Loucy (cell line): ENCODE measurements around the gene APLF.

Experiments
- CTCF ChIP-seq: fragments of 200-600 bp; sonication (generic); conservative IDR thresholded peaks from 2 replicates; pipeline ENCODE4 v1.5.1; 2014; ENCODE audit warnings: mild to moderate bottlenecking, antibody characterized with exemption, low read length
- EZH2phosphoT487 ChIP-seq: fragments of 200-600 bp; IDR thresholded peaks from 2 replicates; pipeline ENCODE4 v1.6.1; 2018; ENCODE audit warnings: antibody characterized with exemption, mild to moderate bottlenecking, moderate library complexity, borderline replicate concordance

- TF ChIP-seq CTCF (no peak), EZH2phosphoT487 (no peak)
Observed at GRCh38 chr2:68428746-68429145, 38.6 kb upstream of the APLF start.
